Stomach (tissue), 4 donors: ENCODE measurements around the gene TRMT10C.

Source experiments
- POLR2A ChIP-seq, 4 donors: fragments of 450-650 bp; IDR thresholded peaks; one replicate each; pipeline ENCODE4 v1.6.1; 2016; ENCODE audit warnings: antibody characterized with exemption in 4 of 4, control low read depth in 2 of 4, mild to moderate bottlenecking in 1 of 4, moderate library complexity in 1 of 4
- POLR2AphosphoS5 ChIP-seq, 3 donors: sonication (generic); formaldehyde crosslinking; IDR thresholded peaks; one replicate each; pipeline ENCODE4 v1.6.1; 2016; ENCODE audit warnings: antibody characterized with exemption in 3 of 3
- TF ChIP-seq, protein P1 (sequence below), 7 experiments: fragments of 450-650 bp in 4 of 7; fragments of 200-600 bp in 3 of 7; sonication (generic) in 3 of 7; IDR thresholded peaks; one replicate each; pipeline ENCODE4 v1.5.1; 2016 to 2019; ENCODE audit warnings: antibody characterized with exemption in 7 of 7, control low read depth in 2 of 7, mild to moderate bottlenecking in 1 of 7

DNA sequence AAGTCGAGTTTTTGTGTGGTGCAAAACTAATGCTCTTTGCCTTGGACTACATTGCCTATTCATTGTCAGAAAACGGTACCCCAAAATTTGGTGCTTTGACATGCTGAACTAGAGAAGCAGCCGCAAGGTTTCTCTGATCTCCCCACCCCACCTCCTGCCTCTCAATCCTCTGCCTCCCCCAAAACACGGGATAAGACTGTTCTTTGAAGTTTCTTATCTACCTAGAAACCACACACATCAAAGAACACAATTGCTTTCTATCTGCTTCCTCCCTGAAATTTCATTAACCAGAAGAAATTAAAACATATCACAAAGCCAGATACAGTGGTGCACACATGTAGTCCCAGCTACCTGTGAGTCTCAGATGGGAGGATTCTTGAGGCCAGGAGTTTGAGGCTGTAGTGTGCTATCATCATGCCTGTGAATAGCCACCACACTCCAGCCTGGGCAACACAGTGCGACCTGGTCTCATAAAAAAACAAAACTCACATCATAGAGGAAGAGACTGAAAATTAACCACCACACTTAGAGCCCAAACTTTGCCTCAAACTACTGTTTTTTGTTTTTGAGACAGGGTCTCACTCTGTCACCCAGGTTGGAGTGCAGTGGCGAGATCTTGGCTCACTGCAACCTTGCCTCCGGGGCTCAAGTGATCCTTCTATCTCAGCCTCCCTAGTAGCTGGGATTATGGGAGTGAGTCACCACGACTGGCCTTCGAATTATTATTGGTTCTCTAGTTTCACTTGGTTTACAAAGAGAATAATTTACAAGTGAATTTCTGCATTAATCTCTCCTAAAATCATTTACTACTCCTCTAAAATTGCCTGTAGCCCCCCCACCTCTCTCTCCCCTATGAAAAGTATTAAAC, 9.6 kb downstream of the TRMT10C start:
- TF ChIP-seq, protein P1, sequence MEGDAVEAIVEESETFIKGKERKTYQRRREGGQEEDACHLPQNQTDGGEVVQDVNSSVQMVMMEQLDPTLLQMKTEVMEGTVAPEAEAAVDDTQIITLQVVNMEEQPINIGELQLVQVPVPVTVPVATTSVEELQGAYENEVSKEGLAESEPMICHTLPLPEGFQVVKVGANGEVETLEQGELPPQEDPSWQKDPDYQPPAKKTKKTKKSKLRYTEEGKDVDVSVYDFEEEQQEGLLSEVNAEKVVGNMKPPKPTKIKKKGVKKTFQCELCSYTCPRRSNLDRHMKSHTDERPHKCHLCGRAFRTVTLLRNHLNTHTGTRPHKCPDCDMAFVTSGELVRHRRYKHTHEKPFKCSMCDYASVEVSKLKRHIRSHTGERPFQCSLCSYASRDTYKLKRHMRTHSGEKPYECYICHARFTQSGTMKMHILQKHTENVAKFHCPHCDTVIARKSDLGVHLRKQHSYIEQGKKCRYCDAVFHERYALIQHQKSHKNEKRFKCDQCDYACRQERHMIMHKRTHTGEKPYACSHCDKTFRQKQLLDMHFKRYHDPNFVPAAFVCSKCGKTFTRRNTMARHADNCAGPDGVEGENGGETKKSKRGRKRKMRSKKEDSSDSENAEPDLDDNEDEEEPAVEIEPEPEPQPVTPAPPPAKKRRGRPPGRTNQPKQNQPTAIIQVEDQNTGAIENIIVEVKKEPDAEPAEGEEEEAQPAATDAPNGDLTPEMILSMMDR (IDR thresholded peaks at IDR 0.05), result no peak
- TF ChIP-seq POLR2A (IDR thresholded peaks at IDR 0.05) (no peak), POLR2AphosphoS5 (IDR thresholded peaks at IDR 0.05) (no peak)
